ENCODE measurements around the gene COL6A2. TPM values are rescaled to one million over a fixed set of nuclear protein-coding genes. Genes with fewer than 3 reads are reported as not detected.

The COL6A2 gene
- total RNA-seq, 1 experiment from 2014 or later: 87.0 TPM

GRCh38 chr21:46158666-46159300 is 60.9 kb downstream of the COL6A2 start:
- H3K9ac ChIP-seq (ENCODE audit: low read length): no peak overlapping the region
- ChIA-PET CTCF (interaction anchor here (1.6 kb wide), 1 partner anchor 185 kb away, joined by 3 read pairs; no protein-coding TSS in a partner anchor), POLR2A (no interaction called here), RAD21 (ENCODE audit: low non-redundant PET in 1 of 2, low total read pairs in 2 of 2, uncharacterized antibody in 2 of 2, unreplicated experiment in 2 of 2) (interaction anchor here in 1 of 2 experiments (0.5 kb wide), 1 partner anchor 11 kb away, joined by 5 read pairs; no protein-coding TSS in a partner anchor)
- intact Hi-C loops (cut with micrococcal nuclease): no loop called here
- no peaks in the 10 kb centered on the region for H3K4me1 ChIP-seq (ENCODE audit: control insufficient read depth in 1 of 2, insufficient read depth in 2 of 2, low read length in 2 of 2)
- H3K36me3 ChIP-seq (ENCODE audit: control insufficient read depth in 1 of 2, insufficient read depth in 2 of 2, low read length in 2 of 2): no peaks in the 10 kb centered on the region
- no TSS peak for BruUV-seq (replicated peaks)
- no peak overlapping the region for H3K4me2 ChIP-seq (ENCODE audit: low read length)
- H3K27ac ChIP-seq (ENCODE audit: low read depth, low read length): no peak overlapping the region
- H3K27me3 ChIP-seq (ENCODE audit: insufficient read depth, low read length): no peaks in the 10 kb centered on the region
- no peak overlapping the region for H3K4me3 ChIP-seq (replicated peaks in 1 of 2; ENCODE audit: low read depth in 1 of 2, low read length in 2 of 2)
- H3K9me2 ChIP-seq (ENCODE audit: insufficient read depth): no peaks in the 10 kb centered on the region
- H2AFZ ChIP-seq (ENCODE audit: low read depth, low read length, poor library complexity, severe bottlenecking): no peak overlapping the region
- no peaks in the 10 kb centered on the region for H3K9me3 ChIP-seq (ENCODE audit: control insufficient read depth in 1 of 2, insufficient read depth in 1 of 2, low read depth in 1 of 2, low read length in 2 of 2)
- TF ChIP-seq ATF3 (IDR thresholded peaks at IDR 0.05): no peak
- TF ChIP-seq POLR2A (IDR thresholded peaks at IDR 0.05; ENCODE audit: borderline replicate concordance, extremely low read depth, insufficient read depth, insufficient read length): no peak
- TF ChIP-seq SP1 (IDR thresholded peaks at IDR 0.05; ENCODE audit: low read depth): no peak
- TF ChIP-seq ELF1 (IDR thresholded peaks at IDR 0.05; ENCODE audit: borderline replicate concordance, low read depth): no peak
- H3K79me2 ChIP-seq (ENCODE audit: insufficient read depth, low read length): no peaks in the 10 kb centered on the region
- H4K20me1 ChIP-seq (ENCODE audit: insufficient read depth): no peaks in the 10 kb centered on the region
- no peak for DNase-seq (ENCODE audit: low read depth, low spot score)
- ATAC-seq: no peak

- CTCF ChIA-PET: interaction anchor here (1.3 kb wide), 1 partner anchor 16 kb away, joined by 3 read pairs; no protein-coding TSS in a partner anchor
- Histone ChIP-seq H3K4me3 (replicated peaks in 1 of 2; ENCODE audit: low read depth in 1 of 2, low read length in 2 of 2) (no peak overlapping the region), H3K36me3 (ENCODE audit: control insufficient read depth in 1 of 2, insufficient read depth in 2 of 2, low read length in 2 of 2) (no peaks in the 10 kb centered on the region), H3K4me1 (ENCODE audit: control insufficient read depth in 1 of 2, insufficient read depth in 2 of 2, low read length in 2 of 2) (no peaks in the 10 kb centered on the region), H3K4me2 (ENCODE audit: low read length) (no peak overlapping the region), H3K9me3 (ENCODE audit: control insufficient read depth in 1 of 2, insufficient read depth in 1 of 2, low read depth in 1 of 2, low read length in 2 of 2) (no peaks in the 10 kb centered on the region), H3K9ac (ENCODE audit: low read length) (no peak overlapping the region), H3K27ac (ENCODE audit: low read depth, low read length) (no peak overlapping the region), H3K9me2 (ENCODE audit: insufficient read depth) (no peaks in the 10 kb centered on the region), H2AFZ (ENCODE audit: low read depth, low read length, poor library complexity, severe bottlenecking) (no peak overlapping the region), H3K79me2 (ENCODE audit: insufficient read depth, low read length) (no peaks in the 10 kb centered on the region), H3K27me3 (ENCODE audit: insufficient read depth, low read length) (no peaks in the 10 kb centered on the region), H4K20me1 (ENCODE audit: insufficient read depth) (no peaks in the 10 kb centered on the region)
- POLR2A ChIA-PET: no interaction called here
- TF ChIP-seq ATF3 (IDR thresholded peaks at IDR 0.05) (no peak), MAX (IDR thresholded peaks at IDR 0.05) (no peak), POLR2AphosphoS5 (IDR thresholded peaks at IDR 0.05; ENCODE audit: low read depth, low read length) (no peak)
- intact Hi-C loops (cut with micrococcal nuclease): no loop called here
- DNase-seq (ENCODE audit: low read depth, low spot score): no peak
- RAD21 ChIA-PET (ENCODE audit: low non-redundant PET in 1 of 2, low total read pairs in 2 of 2, uncharacterized antibody in 2 of 2, unreplicated experiment in 2 of 2): no interaction called here
- no TSS peak for BruUV-seq (replicated peaks)
- no peak for ATAC-seq
Observed at GRCh38 chr21:46159390-46159789, 61.5 kb downstream of the COL6A2 start.

Data from HCT116 (cell line).